GM10266 (cell line): Measurements from ENCODE around the gene SFN.

Experiments used
- DNase-seq: peaks from one replicate; pipeline ENCODE4 v3.0.0; 2012; ENCODE audit errors: extremely low spot score
- CTCF ChIP-seq: IDR thresholded peaks from 2 replicates; pipeline ENCODE4 v1.5.1; 2012; ENCODE audit warnings: mild to moderate bottlenecking, low read depth; ENCODE audit not compliant: control insufficient read depth, insufficient read depth; ENCODE audit errors: missing control alignments

The SFN gene

GRCh38 chr1:26853600-26853999, 9.3 kb upstream of the SFN start:
- no peak for TF ChIP-seq CTCF
- DNase-seq: no peak

- no peak for TF ChIP-seq CTCF
- DNase-seq: no peak
Measured at GRCh38 chr1:26854906-26855305, 8.0 kb upstream of the SFN start.

GRCh38 chr1:26855636-26856035, 7.3 kb upstream of the SFN start:
- TF ChIP-seq CTCF: no peak
- DNase-seq: no peak

- DNase-seq: no peak
- no peak for TF ChIP-seq CTCF
Measured at GRCh38 chr1:26856181-26856580, 6.8 kb upstream of the SFN start.

- no peak for DNase-seq
- no peak for TF ChIP-seq CTCF
Measured at GRCh38 chr1:26856604-26857469, 6.1 kb upstream of the SFN start.

- no peak for TF ChIP-seq CTCF
- no peak for DNase-seq
Measured at GRCh38 chr1:26857473-26858060, 5.4 kb upstream of the SFN start.

GRCh38 chr1:26858160-26858559, 4.8 kb upstream of the SFN start:
- no peak for DNase-seq
- TF ChIP-seq CTCF: no peak
